ENCODE data around the gene OS9.

The OS9 gene

DNA sequence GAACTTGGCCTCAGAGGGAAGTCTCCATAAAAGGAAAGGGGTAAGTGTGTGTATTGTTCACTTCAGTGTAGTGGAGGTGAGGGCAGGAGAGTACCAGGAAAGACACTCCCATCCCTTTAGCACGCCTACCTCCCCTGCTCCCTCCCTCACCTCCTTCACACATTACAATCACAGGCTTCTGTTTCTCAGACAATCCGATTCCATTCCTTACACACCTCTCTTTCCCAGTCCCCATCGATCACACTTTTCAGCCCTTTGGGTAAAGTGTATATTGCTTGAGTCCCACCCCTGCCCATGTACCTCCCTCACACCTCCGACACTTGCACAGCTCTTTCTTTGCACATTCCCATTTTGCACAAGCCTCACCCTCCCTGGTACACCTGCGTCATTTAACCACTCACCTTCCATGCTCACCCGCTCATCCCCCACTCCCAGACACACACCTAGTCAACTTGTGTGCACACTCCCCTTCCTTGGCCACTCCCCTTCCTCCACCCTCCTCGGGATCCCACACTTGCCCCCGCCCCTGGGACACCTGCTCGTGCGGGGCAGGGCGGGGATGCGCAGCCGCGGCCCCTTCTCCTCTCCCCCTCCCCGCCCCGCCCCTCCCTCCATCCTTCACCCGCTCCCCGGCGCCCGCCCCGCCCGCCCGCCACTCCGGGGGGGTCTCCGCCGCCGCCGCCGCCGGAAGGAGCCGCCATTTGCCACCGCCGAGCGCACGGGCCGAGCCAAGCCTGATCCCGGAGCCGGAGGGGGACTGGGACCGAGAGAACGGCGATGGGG is 60.7 kb downstream of the OS9 start, which contains the start of gene MARCHF9:
MARCHF9 (plus strand) TSS at position 693 of the 783 bp plus-strand sequence. CDS start 426 bp downstream, outside the sequence.
- peaks cover 3% of the 10 kb centered on the region for H3K27me3 Mint-ChIP-seq (ENCODE audit: low read depth)
- H3K4me3 Mint-ChIP-seq = peak within 1 kb of the TSS; percentile 92
- peaks cover 33% of the 10 kb centered on the region for H3K36me3 Mint-ChIP-seq (ENCODE audit: low read depth)
- H3K9me3 Mint-ChIP-seq = no peaks in the 10 kb centered on the region
- H3K4me1 Mint-ChIP-seq (ENCODE audit: low read depth) = peaks cover 61% of the 10 kb centered on the region
- peak within 1 kb of the TSS; percentile 85 for H3K27ac Mint-ChIP-seq

DNA sequence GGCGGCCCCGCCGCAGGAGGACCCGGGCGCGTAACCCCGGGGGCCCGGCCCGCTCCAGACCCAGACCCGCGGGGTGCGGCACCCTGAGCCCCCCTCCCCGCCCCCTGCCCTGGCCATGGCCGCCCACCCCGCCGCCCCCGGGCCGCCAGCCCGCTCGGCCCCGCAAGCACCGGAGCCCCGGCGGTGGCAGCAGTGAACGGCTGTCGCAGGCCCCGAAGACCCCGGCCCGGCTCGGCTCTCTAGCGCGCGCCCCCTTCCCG is 61.2 kb downstream of the OS9 start:
- Mint-ChIP-seq H3K27ac (no peak overlapping the region), H3K27me3 (ENCODE audit: low read depth) (peaks cover 3% of the 10 kb centered on the region), H3K4me1 (ENCODE audit: low read depth) (peaks cover 61% of the 10 kb centered on the region), H3K9me3 (no peaks in the 10 kb centered on the region), H3K36me3 (ENCODE audit: low read depth) (peaks cover 33% of the 10 kb centered on the region), H3K4me3 (no peak overlapping the region)

DNA sequence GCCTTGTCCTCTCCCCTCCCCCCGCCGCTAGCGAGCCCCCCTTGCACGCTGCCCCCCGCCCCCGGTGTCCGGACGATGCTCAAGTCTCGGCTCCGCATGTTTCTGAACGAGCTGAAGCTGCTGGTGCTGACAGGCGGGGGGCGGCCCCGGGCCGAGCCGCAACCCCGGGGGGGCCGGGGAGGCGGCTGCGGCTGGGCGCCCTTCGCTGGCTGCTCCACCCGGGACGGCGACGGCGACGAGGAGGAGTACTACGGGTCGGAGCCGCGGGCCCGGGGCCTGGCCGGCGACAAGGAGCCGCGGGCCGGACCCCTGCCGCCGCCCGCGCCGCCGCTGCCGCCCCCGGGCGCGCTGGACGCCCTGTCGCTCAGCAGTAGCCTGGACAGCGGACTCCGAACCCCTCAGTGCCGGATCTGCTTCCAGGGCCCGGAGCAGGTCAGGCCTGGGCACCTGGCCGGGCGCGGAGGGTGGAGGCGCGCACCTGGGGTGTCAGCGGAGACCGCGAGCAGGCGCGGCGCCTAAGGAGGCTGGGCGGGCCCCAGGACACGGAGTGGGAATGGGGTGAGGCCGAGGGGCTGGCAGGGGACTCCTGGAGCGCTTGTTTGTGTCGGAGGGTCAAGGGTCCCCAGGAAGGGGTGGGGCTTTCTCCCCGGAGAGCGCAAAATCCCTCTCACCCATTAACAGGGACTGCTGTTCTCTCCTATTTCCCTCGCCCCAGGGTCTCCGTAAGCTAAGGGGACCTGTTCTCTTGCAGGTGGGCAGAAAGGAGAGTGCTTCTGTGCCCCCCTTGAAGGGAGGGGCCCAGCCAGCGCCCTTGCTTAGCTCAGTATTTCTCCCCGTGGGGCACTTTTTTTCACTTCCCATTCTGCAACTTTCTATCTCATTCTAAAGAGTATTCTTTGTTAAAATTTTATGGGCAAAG is 61.8 kb downstream of the OS9 start:
- peaks cover 27% of the 10 kb centered on the region for H3K36me3 Mint-ChIP-seq (ENCODE audit: low read depth)
- peaks cover 3% of the 10 kb centered on the region for H3K27me3 Mint-ChIP-seq (ENCODE audit: low read depth)
- H3K9me3 Mint-ChIP-seq = no peaks in the 10 kb centered on the region
- H3K4me3 Mint-ChIP-seq = peak overlapping the region; percentile 89
- H3K27ac Mint-ChIP-seq = peak overlapping the region; percentile 75
- peaks cover 56% of the 10 kb centered on the region for H3K4me1 Mint-ChIP-seq (ENCODE audit: low read depth)

DNA sequence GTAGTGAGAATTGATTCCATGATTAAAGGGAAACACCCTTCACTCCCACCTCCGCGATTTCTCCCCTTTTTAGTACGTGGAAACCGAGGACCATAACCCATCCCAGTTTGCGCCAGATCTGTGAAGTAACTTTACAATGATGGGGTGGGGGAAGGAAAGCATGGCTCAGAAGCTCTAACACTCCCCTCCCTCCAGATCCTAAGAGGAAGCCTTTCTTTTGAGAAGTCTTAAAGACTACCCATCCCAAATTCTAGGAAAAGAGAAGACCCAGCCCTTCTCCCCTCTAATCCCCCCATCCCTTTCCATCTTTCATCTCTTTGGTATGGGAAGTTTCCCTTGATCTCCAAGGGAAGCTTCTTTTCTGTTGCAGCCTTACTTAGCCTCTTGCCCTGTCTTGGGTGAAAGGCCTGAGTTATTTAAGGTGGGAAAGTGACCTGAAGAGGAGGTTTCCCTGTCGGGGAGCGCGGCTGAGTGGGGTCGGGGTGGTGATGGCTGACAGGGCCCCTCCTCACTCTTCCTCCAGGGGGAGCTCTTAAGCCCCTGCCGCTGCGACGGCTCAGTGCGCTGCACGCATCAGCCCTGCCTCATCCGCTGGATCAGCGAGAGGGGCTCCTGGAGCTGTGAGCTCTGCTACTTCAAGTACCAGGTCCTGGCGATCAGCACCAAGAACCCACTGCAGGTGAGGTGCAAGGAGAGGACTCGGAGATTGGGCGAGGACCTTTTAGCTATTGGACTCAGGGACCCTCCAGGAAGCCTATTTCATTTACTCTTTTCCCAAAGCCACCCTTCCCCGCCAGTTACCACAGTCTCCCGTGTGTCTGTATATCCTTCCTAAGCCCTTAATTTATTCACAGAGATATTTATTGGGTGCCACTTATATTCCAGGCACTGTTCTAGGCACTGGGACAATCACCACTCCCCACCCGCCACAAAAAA is 62.7 kb downstream of the OS9 start:
- peak overlapping the region; percentile 75 for H3K27ac Mint-ChIP-seq
- peaks cover 3% of the 10 kb centered on the region for H3K27me3 Mint-ChIP-seq (ENCODE audit: low read depth)
- H3K36me3 Mint-ChIP-seq (ENCODE audit: low read depth) = peaks cover 22% of the 10 kb centered on the region
- H3K4me3 Mint-ChIP-seq = peak overlapping the region; percentile 89
- H3K4me1 Mint-ChIP-seq (ENCODE audit: low read depth) = peaks cover 50% of the 10 kb centered on the region
- no peaks in the 10 kb centered on the region for H3K9me3 Mint-ChIP-seq

DNA sequence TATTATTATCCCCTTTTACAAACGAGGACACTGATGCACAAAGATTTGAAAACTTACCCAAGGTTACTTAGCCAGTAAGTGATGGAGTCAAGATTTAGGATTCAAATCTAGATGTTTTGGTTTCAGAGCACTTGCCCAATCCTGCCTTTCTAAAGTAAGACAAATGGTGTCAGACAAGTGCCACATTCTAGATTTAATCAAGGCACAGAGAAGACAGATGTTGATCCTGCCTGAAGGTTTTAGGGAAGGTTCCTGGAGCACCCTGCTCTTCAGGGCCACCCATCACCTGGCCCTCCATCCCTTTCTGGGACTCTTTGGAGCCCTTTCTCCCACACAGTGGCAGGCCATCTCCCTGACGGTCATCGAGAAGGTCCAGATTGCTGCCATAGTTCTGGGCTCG is 63.8 kb downstream of the OS9 start:
- peaks cover 21% of the 10 kb centered on the region for H3K36me3 Mint-ChIP-seq (ENCODE audit: low read depth)
- H3K27ac Mint-ChIP-seq = no peak overlapping the region
- H3K4me3 Mint-ChIP-seq = no peak overlapping the region
- no peaks in the 10 kb centered on the region for H3K9me3 Mint-ChIP-seq
- H3K4me1 Mint-ChIP-seq (ENCODE audit: low read depth) = peaks cover 41% of the 10 kb centered on the region
- H3K27me3 Mint-ChIP-seq (ENCODE audit: low read depth) = peaks cover 3% of the 10 kb centered on the region

DNA sequence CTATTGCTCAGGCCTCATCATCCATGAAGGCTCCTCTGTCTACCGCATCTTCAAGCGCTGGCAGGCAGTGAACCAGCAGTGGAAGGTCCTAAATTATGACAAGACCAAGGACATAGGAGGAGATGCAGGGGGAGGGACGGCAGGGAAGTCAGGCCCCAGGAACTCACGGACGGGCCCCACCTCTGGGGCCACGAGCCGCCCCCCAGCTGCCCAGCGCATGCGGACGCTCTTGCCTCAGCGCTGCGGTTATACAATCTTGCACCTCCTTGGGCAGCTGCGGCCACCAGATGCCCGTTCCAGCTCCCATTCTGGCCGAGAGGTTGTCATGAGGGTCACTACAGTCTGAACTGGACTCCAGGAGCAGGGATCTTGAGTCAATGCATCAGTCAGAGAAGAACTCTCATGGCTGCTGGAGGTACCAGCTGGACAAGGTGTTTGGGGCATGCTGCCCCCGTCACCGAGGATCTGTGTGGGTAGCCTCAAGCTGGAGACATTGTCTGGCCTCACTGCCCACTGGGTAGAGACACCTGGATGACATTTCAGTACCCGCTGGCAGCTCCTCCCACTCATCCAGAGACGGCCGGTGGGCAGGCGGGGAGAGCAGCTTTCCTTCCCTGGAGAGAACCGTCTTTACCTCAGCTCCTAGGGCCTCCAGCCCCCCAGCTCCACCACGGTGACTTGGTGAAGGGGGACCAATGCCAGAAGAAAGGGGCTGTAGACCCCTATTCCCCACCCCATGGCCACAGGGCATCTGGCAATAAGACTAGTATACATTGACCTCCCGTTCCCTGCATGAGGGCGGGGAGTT is 64.8 kb downstream of the OS9 start:
- Mint-ChIP-seq H3K4me3 (peak overlapping the region; percentile 35), H3K4me1 (ENCODE audit: low read depth) (peaks cover 34% of the 10 kb centered on the region), H3K27ac (no peak overlapping the region), H3K27me3 (ENCODE audit: low read depth) (peaks cover 6% of the 10 kb centered on the region), H3K9me3 (no peaks in the 10 kb centered on the region), H3K36me3 (ENCODE audit: low read depth) (peaks cover 25% of the 10 kb centered on the region)

DNA sequence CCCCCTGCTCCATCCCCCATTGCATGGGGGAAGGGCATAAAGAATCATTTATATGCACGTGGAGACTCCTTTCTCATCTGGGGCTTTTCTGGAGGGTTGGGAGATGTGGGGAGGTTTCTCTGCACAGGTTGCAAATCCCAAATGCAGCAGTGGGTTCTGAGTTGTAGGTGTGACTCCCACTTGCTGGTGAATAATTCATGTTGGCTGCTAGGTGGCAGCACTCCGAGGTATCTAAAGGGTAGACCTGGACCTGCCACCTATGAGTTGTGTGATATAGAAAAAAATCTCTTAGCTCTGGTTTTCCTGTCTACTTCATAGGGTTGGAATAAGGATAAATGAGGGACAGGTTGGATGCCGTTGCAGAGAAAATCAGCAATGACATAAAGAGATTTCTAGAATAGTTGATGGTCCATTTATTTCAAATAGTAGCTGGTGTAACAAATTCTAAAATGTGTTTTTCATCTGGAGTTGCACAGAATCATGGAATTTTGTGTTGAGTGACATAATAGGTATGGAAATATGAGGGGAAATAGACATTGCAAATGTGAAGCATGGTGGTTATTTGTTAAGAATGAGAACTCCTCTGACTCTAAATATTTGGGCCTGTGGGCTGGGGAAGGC is 65.5 kb downstream of the OS9 start:
- H3K27ac Mint-ChIP-seq = no peak overlapping the region
- H3K36me3 Mint-ChIP-seq (ENCODE audit: low read depth) = peaks cover 28% of the 10 kb centered on the region
- peaks cover 33% of the 10 kb centered on the region for H3K4me1 Mint-ChIP-seq (ENCODE audit: low read depth)
- no peak overlapping the region for H3K4me3 Mint-ChIP-seq
- peaks cover 10% of the 10 kb centered on the region for H3K27me3 Mint-ChIP-seq (ENCODE audit: low read depth)
- H3K9me3 Mint-ChIP-seq = no peaks in the 10 kb centered on the region

DNA sequence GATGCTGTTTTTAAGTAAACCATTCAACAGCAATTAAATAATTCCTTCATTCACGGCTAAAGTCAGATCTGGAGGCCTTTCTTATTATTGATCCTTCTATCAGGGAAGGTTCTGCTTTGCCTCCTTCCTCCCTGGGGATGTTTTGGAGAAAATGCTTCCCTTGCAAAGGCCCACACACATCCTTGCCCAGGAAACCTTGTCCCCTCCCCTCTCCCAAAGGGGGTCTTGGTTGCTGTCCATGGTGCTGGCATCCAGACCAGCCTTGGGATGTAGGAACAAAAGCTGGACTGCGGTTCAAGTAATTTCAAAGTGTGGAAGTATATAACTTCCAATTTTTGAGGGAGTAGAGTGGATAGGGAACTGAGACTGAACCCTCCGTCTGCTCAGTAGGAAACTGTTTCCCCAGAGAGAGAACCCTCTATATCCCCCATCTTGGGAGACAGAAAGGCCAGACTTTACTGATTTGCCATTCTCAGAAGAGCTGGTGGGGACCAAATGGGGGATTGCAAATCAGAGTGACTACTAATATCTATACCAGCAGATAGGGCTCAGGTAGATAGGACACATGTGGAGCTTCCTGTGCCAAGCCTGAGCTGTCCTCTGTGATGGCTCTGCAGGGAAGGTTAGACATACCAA is 66.5 kb downstream of the OS9 start:
- Mint-ChIP-seq H3K36me3 (ENCODE audit: low read depth) (peaks cover 28% of the 10 kb centered on the region), H3K27ac (no peak overlapping the region), H3K27me3 (ENCODE audit: low read depth) (peaks cover 14% of the 10 kb centered on the region), H3K9me3 (no peaks in the 10 kb centered on the region), H3K4me3 (no peak overlapping the region), H3K4me1 (ENCODE audit: low read depth) (peaks cover 38% of the 10 kb centered on the region)

DNA sequence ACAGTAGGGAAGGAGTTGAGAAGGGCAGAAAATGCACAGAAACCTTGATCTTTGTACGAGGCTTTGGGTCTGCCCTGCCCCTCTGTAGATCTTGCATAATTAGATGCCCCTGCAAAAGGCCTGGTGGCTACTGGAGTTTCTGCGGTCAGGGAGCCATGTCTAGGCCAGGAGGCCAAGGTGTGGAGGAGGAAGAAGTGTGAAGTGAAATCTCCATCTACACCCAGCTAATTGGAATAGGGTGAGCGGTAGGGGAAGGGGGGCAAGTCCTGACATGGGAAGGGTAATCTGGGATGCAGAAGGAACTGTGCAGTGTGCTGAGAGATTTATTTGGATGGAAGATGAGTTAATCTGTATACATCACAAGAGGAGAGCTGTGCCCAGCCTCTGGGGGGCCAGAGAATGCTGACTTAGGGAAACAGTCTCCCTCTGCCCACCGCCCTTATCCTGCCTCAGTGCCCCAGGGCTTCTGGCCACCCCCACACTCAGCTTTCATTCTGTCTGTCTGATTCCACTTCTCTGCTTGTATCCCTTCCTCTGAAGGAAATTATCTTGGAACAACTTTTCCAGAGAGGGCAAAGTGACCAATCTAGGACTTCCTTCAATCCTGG is 67.6 kb downstream of the OS9 start:
- no peak overlapping the region for H3K4me3 Mint-ChIP-seq
- H3K36me3 Mint-ChIP-seq (ENCODE audit: low read depth) = peaks cover 28% of the 10 kb centered on the region
- no peak overlapping the region for H3K27ac Mint-ChIP-seq
- H3K4me1 Mint-ChIP-seq (ENCODE audit: low read depth) = peaks cover 39% of the 10 kb centered on the region
- peaks cover 17% of the 10 kb centered on the region for H3K27me3 Mint-ChIP-seq (ENCODE audit: low read depth)
- H3K9me3 Mint-ChIP-seq = no peaks in the 10 kb centered on the region

DNA sequence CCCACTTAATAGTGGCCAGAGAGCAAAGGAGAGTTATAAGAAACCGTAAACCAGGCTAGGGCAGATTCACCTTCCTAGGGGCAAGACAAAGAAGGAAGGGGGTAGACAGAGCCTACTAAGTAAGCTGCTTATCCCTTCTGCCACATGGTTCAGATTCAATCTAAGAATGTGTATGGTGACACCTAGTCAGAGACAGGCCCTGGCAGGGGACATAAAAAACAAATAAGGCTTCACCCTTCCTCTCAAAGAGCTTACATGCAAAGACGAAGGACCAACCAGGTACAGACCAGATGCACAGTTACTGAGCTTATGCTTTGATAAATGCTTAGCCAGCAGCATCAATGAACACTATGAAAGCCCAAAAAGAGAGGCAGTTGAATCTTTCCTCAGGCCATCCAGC is 68.5 kb downstream of the OS9 start:
- Mint-ChIP-seq H3K27ac (no peak overlapping the region), H3K4me3 (no peak overlapping the region), H3K36me3 (ENCODE audit: low read depth) (peaks cover 24% of the 10 kb centered on the region)

DNA sequence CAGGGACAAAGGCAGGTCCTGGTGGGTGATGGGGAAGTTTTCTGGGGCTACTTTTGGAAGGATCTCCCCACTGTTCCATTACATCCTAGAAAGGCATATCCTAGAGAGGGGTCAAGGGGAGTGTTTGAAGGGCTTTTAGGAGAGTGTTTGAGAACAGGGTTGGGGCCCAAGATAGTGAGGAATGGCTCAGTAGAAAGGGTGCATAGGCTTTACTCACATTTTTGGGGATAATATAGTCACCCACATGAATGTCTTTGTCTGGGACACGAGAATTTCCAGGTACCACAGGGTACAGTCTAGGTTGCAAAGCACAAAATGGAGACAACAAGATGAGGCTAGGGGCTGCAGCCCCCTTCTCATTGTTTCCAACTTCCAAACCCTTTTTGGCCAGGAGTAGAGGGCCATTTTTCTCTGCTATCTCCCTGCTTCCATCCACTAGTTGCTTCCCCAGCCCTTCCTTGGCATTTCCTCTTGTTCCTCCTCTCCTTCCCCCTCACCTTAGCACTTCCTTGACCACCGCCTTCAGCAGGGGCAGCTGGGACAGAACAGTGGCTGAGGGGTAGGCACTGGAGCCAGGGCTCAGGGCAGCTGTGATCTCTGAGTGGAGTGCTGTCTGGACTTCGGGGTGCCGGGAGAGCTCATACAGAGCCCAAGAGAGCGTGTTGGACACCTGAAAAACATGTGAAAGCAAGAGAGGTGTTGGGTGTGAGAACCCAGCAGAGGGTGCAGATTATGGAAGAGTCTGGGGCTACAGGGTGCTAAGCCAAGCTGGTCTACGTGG is 70.1 kb downstream of the OS9 start:
- Mint-ChIP-seq H3K27ac (peak overlapping the region; percentile 32), H3K4me1 (ENCODE audit: low read depth) (peaks cover 32% of the 10 kb centered on the region), H3K9me3 (no peaks in the 10 kb centered on the region), H3K27me3 (ENCODE audit: low read depth) (peaks cover 20% of the 10 kb centered on the region), H3K36me3 (ENCODE audit: low read depth) (peaks cover 21% of the 10 kb centered on the region), H3K4me3 (peak overlapping the region; percentile 89)

More for the DNA sequence above, 68.5 kb downstream of the OS9 start:
- Mint-ChIP-seq H3K27me3 (ENCODE audit: low read depth) (peaks cover 20% of the 10 kb centered on the region), H3K4me1 (ENCODE audit: low read depth) (peaks cover 36% of the 10 kb centered on the region), H3K9me3 (no peaks in the 10 kb centered on the region)

DNA sequence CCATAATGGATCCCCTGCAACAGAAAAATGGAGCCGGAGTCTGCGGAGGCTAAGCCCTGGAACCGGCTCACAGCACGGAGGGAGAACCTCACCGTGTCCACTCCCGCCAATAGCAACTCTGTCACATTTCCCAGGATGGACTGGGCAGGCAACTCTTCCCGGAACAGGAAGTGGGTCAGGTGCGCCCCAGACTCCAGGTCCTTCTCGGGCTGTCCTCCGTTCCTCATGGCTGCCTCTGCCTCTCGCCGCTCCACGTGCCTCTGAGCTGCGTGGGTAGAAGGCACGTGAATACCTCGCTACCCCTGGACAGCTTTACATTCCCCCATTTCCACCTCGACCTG is 70.7 kb downstream of the OS9 start:
- peaks cover 15% of the 10 kb centered on the region for H3K36me3 Mint-ChIP-seq (ENCODE audit: low read depth)

More for the DNA sequence above, 70.7 kb downstream of the OS9 start:
- H3K4me1 Mint-ChIP-seq (ENCODE audit: low read depth) = peaks cover 28% of the 10 kb centered on the region
- peak overlapping the region; percentile 49 for H3K27ac Mint-ChIP-seq
- H3K27me3 Mint-ChIP-seq (ENCODE audit: low read depth) = peaks cover 20% of the 10 kb centered on the region
- H3K9me3 Mint-ChIP-seq = no peaks in the 10 kb centered on the region
- peak overlapping the region; percentile 89 for H3K4me3 Mint-ChIP-seq

Data from T-helper 1 cell treated with Interleukin-12 subunit alpha and Interleukin-12 subunit beta and Interleukin-4 antibody, amounts not matched to agents 30 μg/mL and 1 μg/mL, for 36 hours (primary cell).